HG03108 (cell line): ENCODE results near the gene SLC19A1.

Source experiments
- ATAC-seq: cut with Tn5 transposase; IDR thresholded peaks from one replicate; pipeline ENCODE4 v1.9.1; 2021; ENCODE audit warnings: moderate library complexity; ENCODE audit not compliant: unreplicated experiment

SLC19A1 gene

GRCh38 chr21:45522986-45523385 lies 19.3 kb downstream of the SLC19A1 start:
- no peak for ATAC-seq

DNA sequence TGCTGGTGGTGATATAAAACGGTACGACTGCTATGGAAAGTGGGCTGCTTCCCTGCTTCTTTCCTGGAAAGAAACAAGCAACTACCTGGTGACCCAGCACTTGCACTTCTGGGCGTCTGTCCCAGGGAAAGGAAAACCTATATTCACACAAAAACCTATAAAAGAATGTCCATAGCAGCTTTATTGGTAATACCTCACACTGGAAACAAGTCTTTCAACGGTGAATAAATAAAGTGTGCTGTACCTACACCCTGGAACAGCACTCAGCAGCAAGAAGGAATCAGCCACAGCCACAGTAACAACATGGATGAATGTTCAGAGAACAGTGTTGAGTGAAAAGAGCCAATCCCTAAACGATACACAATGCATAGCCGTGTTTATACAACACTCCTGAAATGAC lies 19.9 kb downstream of the SLC19A1 start:
- ATAC-seq = no peak

GRCh38 chr21:45521241-45521640 lies 21.0 kb downstream of the SLC19A1 start:
- no peak for ATAC-seq

DNA sequence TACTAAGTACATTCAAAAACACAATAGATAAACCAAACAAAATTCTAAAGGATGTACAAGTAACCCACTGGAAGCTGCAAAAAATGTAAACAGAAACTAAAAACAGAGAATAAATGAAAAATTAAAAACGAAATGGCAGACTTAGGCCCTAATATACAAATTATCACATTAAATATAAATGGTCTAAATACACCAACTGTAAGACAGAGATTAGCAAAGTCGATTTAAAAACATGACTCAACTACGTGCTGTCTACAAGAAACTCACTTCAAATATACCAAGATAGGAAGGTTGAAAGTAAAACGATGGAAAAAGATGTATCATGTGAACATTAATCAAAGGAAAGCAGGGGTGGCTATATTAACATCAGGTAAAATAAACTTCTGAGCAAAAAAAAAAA lies 23.1 kb downstream of the SLC19A1 start:
- ATAC-seq = no peak

DNA sequence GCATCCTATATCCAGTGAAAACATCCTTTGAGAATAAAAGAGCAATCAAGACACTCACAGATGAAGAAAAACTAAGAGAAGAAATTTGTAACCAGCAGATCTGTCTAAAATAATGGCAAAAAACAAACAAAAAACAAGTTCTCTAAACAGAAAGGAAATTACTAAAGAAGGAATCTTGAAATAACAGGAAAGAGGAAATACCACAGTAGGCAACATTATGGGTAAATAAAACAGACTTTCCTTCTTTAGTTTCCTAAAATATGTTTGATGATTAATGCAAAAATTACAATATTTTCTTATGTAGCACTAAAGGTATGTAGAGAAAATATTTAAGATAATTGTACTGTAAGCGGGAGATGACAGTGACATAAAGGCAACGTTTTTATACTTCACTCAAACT lies 23.5 kb downstream of the SLC19A1 start:
- no peak for ATAC-seq

DNA sequence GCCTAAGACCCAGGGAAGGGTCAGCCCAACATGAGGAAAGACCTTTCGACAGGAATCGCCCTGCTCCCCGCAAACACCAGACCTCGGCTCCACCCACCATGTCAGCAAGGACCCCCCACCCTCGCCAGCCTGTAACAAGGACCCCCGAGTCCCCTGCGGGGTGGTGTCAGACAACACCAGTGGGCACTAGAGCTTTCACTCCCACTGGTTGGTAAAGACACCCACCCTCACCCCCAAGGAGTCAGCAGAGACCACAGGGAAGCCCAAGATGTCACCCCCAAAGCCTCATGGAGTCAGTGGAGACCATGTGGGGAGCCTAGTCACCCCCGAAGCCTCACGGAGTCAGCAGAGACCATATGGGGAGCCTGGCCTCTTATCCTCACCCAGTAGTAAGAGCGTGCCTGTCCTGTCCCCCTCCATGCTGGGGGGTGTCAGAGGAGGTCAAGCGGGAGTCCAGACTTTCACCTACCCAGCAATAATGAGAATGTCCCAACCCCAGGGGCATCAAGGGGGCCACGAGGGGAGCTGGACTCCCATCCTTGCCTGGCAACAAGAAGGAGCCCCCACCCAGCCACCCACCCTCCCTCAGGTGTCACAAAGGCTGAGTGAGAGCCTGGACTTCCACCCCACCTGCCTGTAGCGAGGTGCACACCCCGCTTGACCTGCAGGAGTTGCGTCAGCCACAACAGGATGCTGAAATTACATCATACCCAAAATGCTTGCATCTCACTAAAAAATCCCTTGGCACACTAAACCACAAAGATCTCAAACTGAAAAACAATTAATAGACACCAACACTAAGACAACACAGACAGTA lies 24.8 kb downstream of the SLC19A1 start:
- ATAC-seq = no peak

- ATAC-seq = no peak
These were observed 25.5 kb downstream of the SLC19A1 start for GRCh38 chr21:45516671-45517151.

GRCh38 chr21:45516071-45516670 lies 26.1 kb downstream of the SLC19A1 start:
- ATAC-seq = no peak

DNA sequence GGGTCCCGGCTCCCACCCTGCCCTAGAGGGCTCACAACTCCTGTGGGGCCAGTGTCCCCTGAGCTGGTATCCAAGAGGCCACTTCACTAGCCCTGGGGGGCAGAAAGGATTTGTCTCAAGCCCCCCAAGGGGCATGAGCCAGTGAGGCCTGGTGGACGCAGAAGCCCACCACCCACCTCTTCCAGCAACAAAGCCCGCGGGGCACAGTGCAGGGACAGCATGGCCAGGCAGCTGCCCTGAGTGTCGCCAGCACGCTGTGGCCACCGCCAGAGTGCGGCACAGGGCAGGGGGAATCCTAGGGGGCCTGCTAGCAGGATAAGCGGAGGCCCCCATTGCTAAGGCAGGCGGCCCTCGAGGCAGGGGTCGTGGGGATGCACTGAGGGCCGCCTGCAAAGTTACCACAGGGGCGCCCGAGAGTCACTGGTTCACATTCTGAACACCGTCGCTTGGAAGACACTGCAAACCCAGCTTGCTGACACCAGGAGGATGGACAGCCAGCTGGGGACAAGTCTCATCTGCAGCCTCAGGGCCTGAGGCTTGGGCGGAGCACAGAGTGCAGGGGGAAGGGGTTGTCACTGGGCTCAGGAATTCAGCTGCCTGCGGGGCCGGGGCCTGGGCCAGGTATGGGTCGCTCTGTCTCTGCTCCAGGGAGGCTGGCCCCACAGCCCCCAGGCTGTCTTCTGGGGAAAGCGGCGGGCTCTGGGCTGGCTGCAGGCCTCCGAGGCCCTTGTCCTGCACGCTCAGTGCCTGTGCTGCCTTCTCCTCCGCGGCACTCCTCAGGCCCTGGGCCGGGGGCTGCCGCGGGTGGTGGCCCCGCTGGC lies 26.8 kb downstream of the SLC19A1 start:
- no peak for ATAC-seq

DNA sequence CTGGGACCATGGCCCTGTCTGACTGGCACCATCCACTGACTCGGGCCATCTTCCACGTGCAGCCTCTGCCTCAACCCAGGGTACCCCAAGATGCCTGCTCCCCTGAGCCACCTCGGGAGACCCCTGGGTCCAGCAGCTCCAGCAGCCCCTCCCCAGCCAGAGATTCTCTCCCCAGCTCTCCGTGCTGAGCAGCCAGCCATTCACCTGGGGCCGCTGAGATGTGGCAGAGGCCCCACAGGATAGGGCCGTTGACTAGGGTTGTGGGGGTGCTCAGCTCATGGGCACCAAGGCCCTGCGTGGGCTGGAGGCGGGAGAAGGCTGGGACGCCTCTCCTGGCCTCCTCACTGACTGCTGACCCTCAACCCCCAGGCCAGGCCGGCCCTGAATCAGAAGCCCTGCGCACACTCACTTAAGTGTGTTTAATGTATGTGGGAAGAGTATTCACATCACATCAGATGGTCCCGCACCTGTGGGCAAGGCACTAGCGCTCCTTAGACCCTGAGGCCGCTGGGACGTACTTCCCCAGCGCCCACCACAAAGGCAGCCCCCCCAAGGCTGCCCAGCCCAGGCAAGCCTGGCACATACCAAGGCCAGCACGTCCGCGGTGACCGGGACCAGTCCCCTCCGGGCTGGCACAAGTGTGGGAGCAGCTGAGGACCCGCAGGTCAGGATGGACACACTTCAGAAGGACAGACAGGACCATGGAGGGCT lies 27.8 kb downstream of the SLC19A1 start:
- no peak for ATAC-seq

- ATAC-seq = no peak
These were observed 28.4 kb downstream of the SLC19A1 start for GRCh38 chr21:45513741-45514310.

GRCh38 chr21:45513003-45513717 lies 29.1 kb downstream of the SLC19A1 start:
- no peak for ATAC-seq

DNA sequence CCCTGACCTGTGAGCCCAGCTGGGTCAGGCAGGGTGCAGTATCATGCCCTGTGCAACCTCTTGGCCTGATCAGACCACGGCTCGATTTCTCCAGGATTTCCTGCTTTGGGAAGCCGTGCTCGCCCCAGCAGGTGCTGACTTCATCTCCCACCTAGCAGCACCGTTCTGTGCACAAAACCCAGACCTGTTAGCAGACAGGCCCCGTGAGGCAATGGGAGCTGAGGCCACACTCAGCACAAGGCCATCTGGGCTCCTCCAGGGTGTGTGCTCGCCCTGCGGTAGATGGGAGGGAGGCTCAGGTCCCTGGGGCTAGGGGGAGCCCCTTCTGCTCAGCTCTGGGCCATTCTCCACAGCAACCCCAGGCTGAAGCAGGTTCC lies 29.6 kb downstream of the SLC19A1 start:
- no peak for ATAC-seq

GRCh38 chr21:45511661-45512431 lies 30.4 kb downstream of the SLC19A1 start:
- no peak for ATAC-seq

- no peak for ATAC-seq
These were observed 31.2 kb downstream of the SLC19A1 start for GRCh38 chr21:45511007-45511406.

GRCh38 chr21:45510466-45510955 lies 31.7 kb downstream of the SLC19A1 start:
- no peak for ATAC-seq

DNA sequence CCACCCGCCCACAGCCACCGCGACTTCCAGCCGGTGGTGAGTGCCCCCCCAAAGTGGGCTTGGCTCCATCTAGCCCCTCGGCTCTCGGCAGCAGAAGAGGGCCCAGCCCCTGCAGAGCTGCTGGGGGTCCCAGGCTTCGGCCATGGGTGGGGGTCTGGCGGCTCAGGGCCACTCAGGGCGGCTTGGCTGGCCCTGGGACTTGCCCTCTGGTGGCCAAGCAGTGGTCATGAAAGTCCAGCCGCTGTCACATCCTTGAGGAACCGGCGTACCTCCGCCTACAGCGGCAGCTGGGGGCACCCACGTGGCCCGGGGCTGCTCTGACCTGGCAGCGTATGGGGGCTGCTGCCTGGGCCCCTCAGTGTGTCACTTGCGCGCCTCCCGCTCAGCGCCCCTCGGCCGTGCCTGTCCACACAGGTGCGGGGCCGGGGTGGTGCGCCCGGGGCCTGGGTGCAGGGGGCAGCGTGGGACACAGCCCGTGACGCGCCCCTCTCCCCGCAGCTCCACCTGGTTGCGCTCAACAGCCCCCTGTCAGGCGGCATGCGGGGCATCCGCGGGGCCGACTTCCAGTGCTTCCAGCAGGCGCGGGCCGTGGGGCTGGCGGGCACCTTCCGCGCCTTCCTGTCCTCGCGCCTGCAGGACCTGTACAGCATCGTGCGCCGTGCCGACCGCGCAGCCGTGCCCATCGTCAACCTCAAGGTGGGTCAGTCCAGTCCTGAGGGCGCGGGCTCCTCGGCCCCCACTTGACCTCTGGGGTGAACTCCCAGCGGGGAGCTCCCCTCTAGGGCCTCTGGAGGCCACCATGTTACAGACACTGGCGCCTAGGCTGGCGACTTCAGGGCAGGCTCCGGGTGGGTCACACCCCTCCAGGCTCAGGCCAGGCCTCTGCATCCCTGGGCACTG lies 32.4 kb downstream of the SLC19A1 start:
- no peak for ATAC-seq
